ENCODE measurements around the gene ASIC5. TPM values are rescaled to one million over a fixed set of nuclear protein-coding genes. Genes with fewer than 3 reads are reported as not detected.

The ASIC5 gene
- total RNA-seq, 4 donors from 2014 or later, result not detected

DNA sequence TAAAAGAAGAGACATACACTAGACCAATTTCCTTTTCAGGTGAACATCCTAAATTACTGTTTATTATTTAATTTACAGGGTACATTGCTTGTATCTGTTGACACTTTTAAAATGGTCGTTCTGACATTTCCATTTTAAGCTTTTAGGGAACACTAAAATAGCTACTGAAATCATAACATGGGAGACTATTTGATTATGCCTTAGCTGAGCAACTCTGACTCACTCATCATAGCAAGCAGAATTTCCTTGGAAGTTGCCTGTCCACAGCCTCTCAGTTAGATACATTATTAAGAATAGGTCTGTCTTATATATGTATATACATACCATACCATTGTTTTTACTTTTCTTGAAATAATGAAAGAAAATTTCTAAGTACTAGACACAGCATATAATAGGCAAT is 85.3 kb downstream of the ASIC5 start:
- Histone ChIP-seq H3K36me3 (no peaks in the 10 kb centered on the region), H3K4me3 (no peak overlapping the region), H3K27me3 (no peaks in the 10 kb centered on the region), H3K9me3 (no peaks in the 10 kb centered on the region), H3K4me1 (peaks cover 10 to 55% (median 50%) of the 10 kb centered on the region in 4 donors), H3K27ac (replicated peaks in 1 of 4) (peak overlapping the region in 3 of 4 donors; percentile 45 to 57 (median 47))
- no peak for DNase-seq (ENCODE audit: extremely low spot score)
- 23% methylated on average over 1 of the region's 1 CpG for WGBS
- TF ChIP-seq, protein P1, sequence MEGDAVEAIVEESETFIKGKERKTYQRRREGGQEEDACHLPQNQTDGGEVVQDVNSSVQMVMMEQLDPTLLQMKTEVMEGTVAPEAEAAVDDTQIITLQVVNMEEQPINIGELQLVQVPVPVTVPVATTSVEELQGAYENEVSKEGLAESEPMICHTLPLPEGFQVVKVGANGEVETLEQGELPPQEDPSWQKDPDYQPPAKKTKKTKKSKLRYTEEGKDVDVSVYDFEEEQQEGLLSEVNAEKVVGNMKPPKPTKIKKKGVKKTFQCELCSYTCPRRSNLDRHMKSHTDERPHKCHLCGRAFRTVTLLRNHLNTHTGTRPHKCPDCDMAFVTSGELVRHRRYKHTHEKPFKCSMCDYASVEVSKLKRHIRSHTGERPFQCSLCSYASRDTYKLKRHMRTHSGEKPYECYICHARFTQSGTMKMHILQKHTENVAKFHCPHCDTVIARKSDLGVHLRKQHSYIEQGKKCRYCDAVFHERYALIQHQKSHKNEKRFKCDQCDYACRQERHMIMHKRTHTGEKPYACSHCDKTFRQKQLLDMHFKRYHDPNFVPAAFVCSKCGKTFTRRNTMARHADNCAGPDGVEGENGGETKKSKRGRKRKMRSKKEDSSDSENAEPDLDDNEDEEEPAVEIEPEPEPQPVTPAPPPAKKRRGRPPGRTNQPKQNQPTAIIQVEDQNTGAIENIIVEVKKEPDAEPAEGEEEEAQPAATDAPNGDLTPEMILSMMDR (IDR thresholded peaks at IDR 0.05), result no peak
- TF ChIP-seq POLR2AphosphoS5 (IDR thresholded peaks at IDR 0.05) (no peak), POLR2A (IDR thresholded peaks at IDR 0.05; ENCODE audit: low read depth) (no peak), EP300 (IDR thresholded peaks at IDR 0.05) (no peak)
- intact Hi-C loops (cut with DNase I), result no loop called here

Other genes with a start within 250 kb of the ASIC5 start
- 10 to 100 TPM; 50.3 to 73.7 (median 57.8) TPM for gene GUCY1A1, start 199.4 kb downstream of the ASIC5 start, total RNA-seq
- 10 to 100 TPM; 30.6 to 61.9 (median 41.6) TPM for gene GUCY1B1, start 107.3 kb downstream of the ASIC5 start, total RNA-seq
- gene TDO2, start 37.4 kb upstream of the ASIC5 start, total RNA-seq, result not detected
- gene CTSO, start 87.6 kb upstream of the ASIC5 start, total RNA-seq, result 10 to 100 TPM; 18.8 to 22.8 (median 21.3) TPM

All from esophagus muscularis mucosa (tissue), 4 donors.